Measurements from ENCODE around the gene FAU. TPM values are rescaled to one million over a fixed set of nuclear protein-coding genes. Genes with fewer than 3 reads are reported as not detected.
"Not testable (repeated sequence)": the region's sequence is repeated elsewhere in the genome, so short reads cannot be mapped to it uniquely, and the experiment has no call there.

FAU gene
- total RNA-seq, 1 donor from 2014 or later, result 439 TPM

DNA sequence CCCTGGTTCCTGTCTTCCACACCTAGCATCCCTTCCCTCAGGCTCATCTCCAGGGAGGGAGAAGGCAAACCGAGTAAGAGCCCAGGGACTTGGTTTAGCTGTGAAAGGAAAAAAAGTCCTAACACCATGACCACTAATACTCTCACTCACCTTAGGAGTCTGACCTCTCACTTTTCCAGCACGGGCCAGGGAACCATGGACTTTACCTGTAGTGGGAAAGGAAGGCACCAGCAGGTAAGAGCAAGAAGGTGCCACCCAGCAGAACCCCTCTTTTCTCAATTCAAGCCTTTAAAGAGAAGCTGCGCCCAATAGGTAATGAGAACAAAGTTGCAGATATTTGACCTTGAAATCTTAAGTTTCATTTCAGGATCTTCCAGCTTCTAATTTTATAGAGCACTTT is 1.1 kb downstream of the FAU start:
- Histone ChIP-seq H3K36me3 (ENCODE audit: control insufficient read depth, insufficient read depth, low read length) (peaks cover 36% of the 10 kb centered on the region), H3K4me3 (ENCODE audit: low read depth, low read length) (peak overlapping the region; percentile 79), H3K27me3 (ENCODE audit: control insufficient read depth, insufficient read depth, low read length) (no peaks in the 10 kb centered on the region)
- DNase-seq (ENCODE audit: low read depth) (no peak), FAIRE-seq (no peak)
- TF ChIP-seq, protein P1, sequence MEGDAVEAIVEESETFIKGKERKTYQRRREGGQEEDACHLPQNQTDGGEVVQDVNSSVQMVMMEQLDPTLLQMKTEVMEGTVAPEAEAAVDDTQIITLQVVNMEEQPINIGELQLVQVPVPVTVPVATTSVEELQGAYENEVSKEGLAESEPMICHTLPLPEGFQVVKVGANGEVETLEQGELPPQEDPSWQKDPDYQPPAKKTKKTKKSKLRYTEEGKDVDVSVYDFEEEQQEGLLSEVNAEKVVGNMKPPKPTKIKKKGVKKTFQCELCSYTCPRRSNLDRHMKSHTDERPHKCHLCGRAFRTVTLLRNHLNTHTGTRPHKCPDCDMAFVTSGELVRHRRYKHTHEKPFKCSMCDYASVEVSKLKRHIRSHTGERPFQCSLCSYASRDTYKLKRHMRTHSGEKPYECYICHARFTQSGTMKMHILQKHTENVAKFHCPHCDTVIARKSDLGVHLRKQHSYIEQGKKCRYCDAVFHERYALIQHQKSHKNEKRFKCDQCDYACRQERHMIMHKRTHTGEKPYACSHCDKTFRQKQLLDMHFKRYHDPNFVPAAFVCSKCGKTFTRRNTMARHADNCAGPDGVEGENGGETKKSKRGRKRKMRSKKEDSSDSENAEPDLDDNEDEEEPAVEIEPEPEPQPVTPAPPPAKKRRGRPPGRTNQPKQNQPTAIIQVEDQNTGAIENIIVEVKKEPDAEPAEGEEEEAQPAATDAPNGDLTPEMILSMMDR (IDR thresholded peaks at IDR 0.05; ENCODE audit: insufficient read depth, low read length, severe bottlenecking), result no peak

DNA sequence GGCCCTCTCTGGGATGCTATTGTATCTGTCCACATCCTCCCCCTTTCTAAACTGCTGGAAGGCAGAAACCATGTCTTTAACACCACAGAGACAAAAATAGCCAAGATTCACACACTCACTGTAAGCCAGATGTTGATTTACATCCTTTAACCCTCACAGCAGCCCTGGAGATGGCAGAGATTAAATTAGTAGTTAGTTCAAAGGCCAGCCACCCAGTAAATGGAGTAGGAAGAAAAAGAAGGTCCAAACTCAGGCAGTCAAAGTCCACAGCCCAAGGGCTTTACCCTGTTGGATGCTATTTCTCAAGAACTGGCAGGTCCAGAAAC is 2.3 kb downstream of the FAU start:
- no peak for DNase-seq (ENCODE audit: low read depth)
- TF ChIP-seq, protein P1 (IDR thresholded peaks at IDR 0.05; ENCODE audit: insufficient read depth, low read length, severe bottlenecking), result no peak
- no peak for FAIRE-seq
- H3K27me3 ChIP-seq (ENCODE audit: control insufficient read depth, insufficient read depth, low read length), result no peaks in the 10 kb centered on the region
- H3K36me3 ChIP-seq (ENCODE audit: control insufficient read depth, insufficient read depth, low read length), result peaks cover 29% of the 10 kb centered on the region
- no peak overlapping the region for H3K4me3 ChIP-seq (ENCODE audit: low read depth, low read length)

DNA sequence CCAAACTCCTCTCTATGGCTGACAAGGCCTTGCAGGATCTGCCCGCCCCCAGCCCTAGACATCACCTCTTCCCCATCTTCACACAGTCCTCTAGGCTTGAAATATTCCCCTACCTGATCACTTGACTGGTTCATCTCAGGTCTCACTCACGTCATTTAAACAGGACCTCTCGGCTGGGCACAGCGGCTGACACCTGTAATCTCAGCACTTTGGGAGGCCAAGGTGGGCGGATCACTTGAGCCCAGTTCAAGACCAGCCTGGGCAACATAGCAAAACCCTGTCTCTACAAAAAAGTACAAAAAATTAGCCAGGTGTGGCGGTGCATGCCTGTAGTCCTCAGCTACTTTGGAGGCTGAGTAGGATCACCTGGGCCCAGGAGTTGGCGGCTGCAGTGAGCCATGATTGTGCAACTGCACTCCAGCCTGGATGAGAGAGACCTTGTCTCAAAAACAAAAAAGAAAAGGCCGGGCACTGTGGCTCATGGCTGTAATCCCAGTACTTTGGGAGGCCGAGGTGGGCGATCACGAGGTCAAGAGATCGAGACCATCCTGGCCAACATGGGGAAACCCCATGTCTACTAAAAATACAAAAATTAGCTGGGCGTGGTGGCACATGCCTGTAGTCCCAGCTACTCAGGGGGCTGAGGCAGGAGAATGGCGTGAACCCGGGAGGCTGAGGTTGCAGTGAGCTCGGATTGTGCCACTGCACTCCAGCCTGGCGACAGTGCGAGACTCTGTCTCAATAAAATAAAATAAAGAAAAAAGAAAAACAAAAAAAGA is 2.9 kb downstream of the FAU start:
- H3K27me3 ChIP-seq (ENCODE audit: control insufficient read depth, insufficient read depth, low read length); H3K4me3 ChIP-seq (ENCODE audit: low read depth, low read length); DNase-seq (ENCODE audit: low read depth); FAIRE-seq: not testable (repeated sequence)
- peaks cover 26% of the 10 kb centered on the region for H3K36me3 ChIP-seq (ENCODE audit: control insufficient read depth, insufficient read depth, low read length)

DNA sequence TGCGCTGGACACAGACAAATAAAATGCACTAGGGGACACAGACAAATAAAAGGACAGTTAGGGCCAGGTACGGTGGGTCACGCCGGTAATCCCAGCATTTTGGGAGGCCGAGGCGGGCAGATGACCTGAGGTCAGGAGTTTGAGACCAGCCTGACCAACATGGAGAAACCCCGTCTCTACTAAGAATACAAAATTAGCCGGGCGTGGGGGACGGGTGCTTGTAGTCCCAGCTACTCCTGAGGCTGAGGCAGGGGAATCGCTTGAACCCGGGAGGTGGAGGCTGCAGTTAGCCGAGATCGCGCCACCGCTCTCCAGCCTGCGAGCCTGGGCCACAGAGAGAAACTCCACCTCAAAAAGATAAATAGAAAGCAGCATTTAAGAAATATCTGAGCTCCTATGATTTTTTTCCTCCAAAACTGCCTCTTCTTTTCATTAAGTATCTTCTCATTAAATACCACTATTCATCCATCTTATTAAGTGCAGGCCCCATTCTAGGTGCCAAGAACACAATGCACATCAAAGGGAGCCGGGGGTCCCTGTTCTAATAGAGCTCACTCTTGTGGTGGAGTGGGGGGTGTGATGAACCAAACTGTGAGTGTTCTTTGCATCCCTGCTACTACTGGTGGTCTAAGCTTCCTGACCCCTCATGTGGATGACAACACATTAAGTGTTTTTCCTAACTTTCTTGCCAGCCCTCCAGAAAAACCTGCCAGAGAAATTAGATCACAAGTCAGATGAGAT is 3.7 kb downstream of the FAU start:
- no peak for FAIRE-seq
- TF ChIP-seq, protein P1 (IDR thresholded peaks at IDR 0.05; ENCODE audit: insufficient read depth, low read length, severe bottlenecking), result no peak
- DNase-seq (ENCODE audit: low read depth), result no peak
- H3K27me3 ChIP-seq (ENCODE audit: control insufficient read depth, insufficient read depth, low read length), result no peaks in the 10 kb centered on the region
- H3K4me3 ChIP-seq (ENCODE audit: low read depth, low read length), result no peak overlapping the region
- peaks cover 26% of the 10 kb centered on the region for H3K36me3 ChIP-seq (ENCODE audit: control insufficient read depth, insufficient read depth, low read length)

DNA sequence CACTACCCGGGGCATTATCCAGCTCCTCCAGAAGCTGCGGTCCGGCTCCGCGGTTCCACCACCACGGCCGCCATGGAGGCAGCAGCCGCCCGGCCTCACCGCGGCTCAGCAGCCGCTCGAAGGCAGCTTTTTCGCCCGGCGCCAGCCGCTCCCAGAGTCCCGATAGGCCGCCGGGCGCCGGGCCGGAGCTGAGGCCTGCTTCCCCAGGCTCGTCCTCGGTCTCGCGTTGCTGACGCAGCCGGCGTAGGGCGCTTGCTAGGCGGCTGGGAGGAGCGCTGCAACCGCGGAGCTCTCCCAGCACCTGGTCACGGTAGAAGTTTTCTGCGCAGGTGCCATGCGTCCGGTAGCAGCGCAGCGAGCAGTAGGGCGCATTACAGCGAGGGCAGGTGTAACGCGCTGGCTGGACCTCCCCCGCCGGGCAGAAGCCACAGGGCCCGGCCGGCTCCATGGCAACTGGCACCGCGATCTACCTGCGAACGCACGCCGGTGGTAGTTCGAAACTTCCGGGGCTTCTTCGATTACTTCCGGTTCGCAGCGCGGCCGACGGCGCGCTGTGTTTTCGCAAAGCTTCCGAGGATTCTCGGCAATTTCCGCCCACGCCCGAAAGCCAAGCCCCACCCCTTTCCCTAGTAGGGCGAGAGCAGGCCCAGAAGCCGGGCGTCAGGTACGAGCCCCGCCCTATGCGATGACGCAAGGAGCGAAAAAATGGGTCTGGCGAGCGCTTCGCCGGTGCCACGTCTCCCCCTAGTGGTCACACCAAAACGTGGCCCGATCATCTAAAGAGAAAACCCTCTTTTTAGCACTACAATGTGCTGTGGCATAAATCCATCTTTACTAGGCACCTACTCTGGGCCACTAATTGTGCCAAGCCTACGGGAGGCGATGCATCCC is 4.5 kb downstream of the FAU start, which contains the start of gene ZNHIT2:
TSS of gene ZNHIT2 (minus strand) at position 496 of the 891 bp plus-strand sequence. CDS start at position 448, 48 bp downstream.
- peak; percentile 97 for DNase-seq (ENCODE audit: low read depth)
- no peaks in the 10 kb centered on the region for H3K27me3 ChIP-seq (ENCODE audit: control insufficient read depth, insufficient read depth, low read length)
- TF ChIP-seq, protein P1 (IDR thresholded peaks at IDR 0.05; ENCODE audit: insufficient read depth, low read length, severe bottlenecking), result peak; percentile 92
- peak within 1 kb of the TSS; percentile 84 for H3K4me3 ChIP-seq (ENCODE audit: low read depth, low read length)
- peaks cover 26% of the 10 kb centered on the region for H3K36me3 ChIP-seq (ENCODE audit: control insufficient read depth, insufficient read depth, low read length)
- peak; percentile 7 for FAIRE-seq

Measured in bronchial epithelial cell (primary cell).